ENCODE measurements around the gene PKP2.

PKP2 gene

DNA sequence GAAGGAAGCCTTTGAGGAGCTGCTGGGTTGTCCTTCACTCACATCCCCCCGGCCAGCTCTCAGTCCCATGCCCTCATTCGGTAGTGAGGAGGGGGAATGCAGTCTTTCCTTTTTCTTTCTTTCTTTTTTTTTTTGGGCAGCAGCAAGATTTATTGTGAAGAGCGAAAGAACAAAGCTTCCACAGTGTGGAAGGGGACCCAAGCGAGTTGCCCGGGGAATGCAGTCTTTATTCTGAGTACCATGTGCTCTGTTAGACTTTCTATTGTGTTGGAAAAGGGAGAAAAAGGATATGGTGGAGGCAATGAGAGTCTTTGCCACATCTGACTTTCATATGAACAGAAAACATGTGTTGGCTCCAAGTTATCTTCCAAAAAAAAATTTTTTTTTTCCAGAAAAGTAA, 111.0 kb downstream of the PKP2 start:
- no peak for TF ChIP-seq CEBPB (IDR thresholded peaks at IDR 0.05)
- TF ChIP-seq YY1 (IDR thresholded peaks at IDR 0.05; ENCODE audit: low read depth): no peak
- no peak for TF ChIP-seq EGR1 (IDR thresholded peaks at IDR 0.05)
- no peak for TF ChIP-seq CREB1 (IDR thresholded peaks at IDR 0.05; ENCODE audit: low read depth)
- no peak for TF ChIP-seq ZBTB7A (IDR thresholded peaks at IDR 0.05; ENCODE audit: low read depth)
- no peak for TF ChIP-seq NFIC (IDR thresholded peaks at IDR 0.05)
- no peak for TF ChIP-seq RAD21 (IDR thresholded peaks at IDR 0.05; ENCODE audit: low read depth)
- TF ChIP-seq TEAD4 (IDR thresholded peaks at IDR 0.05): no peak
- TF ChIP-seq FOXM1 (IDR thresholded peaks at IDR 0.05; ENCODE audit: borderline replicate concordance, low read depth): no peak
- no peak for TF ChIP-seq TAF1 (IDR thresholded peaks at IDR 0.05; ENCODE audit: low read depth)
- TF ChIP-seq, protein P1, sequence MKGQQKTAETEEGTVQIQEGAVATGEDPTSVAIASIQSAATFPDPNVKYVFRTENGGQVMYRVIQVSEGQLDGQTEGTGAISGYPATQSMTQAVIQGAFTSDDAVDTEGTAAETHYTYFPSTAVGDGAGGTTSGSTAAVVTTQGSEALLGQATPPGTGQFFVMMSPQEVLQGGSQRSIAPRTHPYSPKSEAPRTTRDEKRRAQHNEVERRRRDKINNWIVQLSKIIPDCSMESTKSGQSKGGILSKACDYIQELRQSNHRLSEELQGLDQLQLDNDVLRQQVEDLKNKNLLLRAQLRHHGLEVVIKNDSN (IDR thresholded peaks at IDR 0.05): no peak
- no peak for TF ChIP-seq EP300 (IDR thresholded peaks at IDR 0.05; ENCODE audit: borderline replicate concordance)
- TF ChIP-seq, protein P2, sequence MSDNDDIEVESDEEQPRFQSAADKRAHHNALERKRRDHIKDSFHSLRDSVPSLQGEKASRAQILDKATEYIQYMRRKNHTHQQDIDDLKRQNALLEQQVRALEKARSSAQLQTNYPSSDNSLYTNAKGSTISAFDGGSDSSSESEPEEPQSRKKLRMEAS (IDR thresholded peaks at IDR 0.05): no peak
- TF ChIP-seq TCF12 (IDR thresholded peaks at IDR 0.05; ENCODE audit: low read depth): no peak
- TF ChIP-seq, protein P3, sequence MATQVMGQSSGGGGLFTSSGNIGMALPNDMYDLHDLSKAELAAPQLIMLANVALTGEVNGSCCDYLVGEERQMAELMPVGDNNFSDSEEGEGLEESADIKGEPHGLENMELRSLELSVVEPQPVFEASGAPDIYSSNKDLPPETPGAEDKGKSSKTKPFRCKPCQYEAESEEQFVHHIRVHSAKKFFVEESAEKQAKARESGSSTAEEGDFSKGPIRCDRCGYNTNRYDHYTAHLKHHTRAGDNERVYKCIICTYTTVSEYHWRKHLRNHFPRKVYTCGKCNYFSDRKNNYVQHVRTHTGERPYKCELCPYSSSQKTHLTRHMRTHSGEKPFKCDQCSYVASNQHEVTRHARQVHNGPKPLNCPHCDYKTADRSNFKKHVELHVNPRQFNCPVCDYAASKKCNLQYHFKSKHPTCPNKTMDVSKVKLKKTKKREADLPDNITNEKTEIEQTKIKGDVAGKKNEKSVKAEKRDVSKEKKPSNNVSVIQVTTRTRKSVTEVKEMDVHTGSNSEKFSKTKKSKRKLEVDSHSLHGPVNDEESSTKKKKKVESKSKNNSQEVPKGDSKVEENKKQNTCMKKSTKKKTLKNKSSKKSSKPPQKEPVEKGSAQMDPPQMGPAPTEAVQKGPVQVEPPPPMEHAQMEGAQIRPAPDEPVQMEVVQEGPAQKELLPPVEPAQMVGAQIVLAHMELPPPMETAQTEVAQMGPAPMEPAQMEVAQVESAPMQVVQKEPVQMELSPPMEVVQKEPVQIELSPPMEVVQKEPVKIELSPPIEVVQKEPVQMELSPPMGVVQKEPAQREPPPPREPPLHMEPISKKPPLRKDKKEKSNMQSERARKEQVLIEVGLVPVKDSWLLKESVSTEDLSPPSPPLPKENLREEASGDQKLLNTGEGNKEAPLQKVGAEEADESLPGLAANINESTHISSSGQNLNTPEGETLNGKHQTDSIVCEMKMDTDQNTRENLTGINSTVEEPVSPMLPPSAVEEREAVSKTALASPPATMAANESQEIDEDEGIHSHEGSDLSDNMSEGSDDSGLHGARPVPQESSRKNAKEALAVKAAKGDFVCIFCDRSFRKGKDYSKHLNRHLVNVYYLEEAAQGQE (IDR thresholded peaks at IDR 0.05; ENCODE audit: low read depth): no peak

DNA sequence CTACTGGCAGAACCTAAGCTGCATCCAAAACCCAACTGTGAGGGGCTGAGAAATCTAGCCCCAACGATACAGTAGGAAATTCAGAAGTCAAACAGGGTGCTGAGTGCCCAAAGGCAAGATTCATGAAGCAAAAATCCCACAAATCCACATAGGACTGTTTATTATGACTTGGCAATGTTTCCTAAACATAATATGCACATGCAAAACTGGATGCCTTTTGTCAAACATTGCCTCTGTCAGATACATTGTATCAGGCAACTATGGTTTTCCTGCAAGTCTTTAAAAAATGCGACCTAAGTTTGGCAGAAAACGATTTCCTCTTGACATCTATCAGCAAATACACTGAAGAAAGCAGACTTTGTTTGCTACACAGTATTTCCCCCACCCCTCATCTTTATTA, 113.5 kb downstream of the PKP2 start:
- TF ChIP-seq, protein P3 (IDR thresholded peaks at IDR 0.05; ENCODE audit: low read depth): no peak
- no peak for TF ChIP-seq CEBPB (IDR thresholded peaks at IDR 0.05)
- no peak for TF ChIP-seq EP300 (IDR thresholded peaks at IDR 0.05; ENCODE audit: borderline replicate concordance)
- no peak for TF ChIP-seq YY1 (IDR thresholded peaks at IDR 0.05; ENCODE audit: low read depth)
- TF ChIP-seq CREB1 (IDR thresholded peaks at IDR 0.05; ENCODE audit: low read depth): no peak
- TF ChIP-seq TEAD4 (IDR thresholded peaks at IDR 0.05): no peak
- no peak for TF ChIP-seq TCF12 (IDR thresholded peaks at IDR 0.05; ENCODE audit: low read depth)
- TF ChIP-seq, protein P2 (IDR thresholded peaks at IDR 0.05): no peak
- TF ChIP-seq, protein P1 (IDR thresholded peaks at IDR 0.05): no peak
- TF ChIP-seq RAD21 (IDR thresholded peaks at IDR 0.05; ENCODE audit: low read depth): no peak
- TF ChIP-seq EGR1 (IDR thresholded peaks at IDR 0.05): no peak
- TF ChIP-seq TAF1 (IDR thresholded peaks at IDR 0.05; ENCODE audit: low read depth): no peak
- no peak for TF ChIP-seq NFIC (IDR thresholded peaks at IDR 0.05)
- no peak for TF ChIP-seq ZBTB7A (IDR thresholded peaks at IDR 0.05; ENCODE audit: low read depth)
- TF ChIP-seq FOXM1 (IDR thresholded peaks at IDR 0.05; ENCODE audit: borderline replicate concordance, low read depth): no peak

DNA sequence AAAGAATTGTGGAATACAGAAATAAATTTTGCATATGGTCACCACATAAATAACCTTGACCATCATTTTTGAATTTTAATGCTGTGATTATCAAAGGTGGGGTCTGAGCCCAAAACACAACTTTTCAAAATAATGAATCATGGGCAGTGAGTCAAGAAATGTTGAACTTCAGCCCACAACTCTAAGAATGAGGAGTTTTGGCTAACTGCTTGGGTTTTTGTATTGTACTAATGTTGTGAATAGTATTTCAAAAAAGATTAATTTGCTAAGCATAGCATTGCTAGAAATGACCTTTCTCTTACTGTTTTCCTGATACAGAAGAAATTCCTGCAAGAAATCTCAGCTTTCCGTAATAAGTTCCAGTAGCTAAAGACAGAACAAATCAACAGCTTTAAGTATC, 116.5 kb downstream of the PKP2 start:
- no peak for TF ChIP-seq FOXM1 (IDR thresholded peaks at IDR 0.05; ENCODE audit: borderline replicate concordance, low read depth)
- TF ChIP-seq EGR1 (IDR thresholded peaks at IDR 0.05): no peak
- TF ChIP-seq, protein P1 (IDR thresholded peaks at IDR 0.05): no peak
- no peak for TF ChIP-seq NFIC (IDR thresholded peaks at IDR 0.05)
- no peak for TF ChIP-seq RAD21 (IDR thresholded peaks at IDR 0.05; ENCODE audit: low read depth)
- TF ChIP-seq, protein P2 (IDR thresholded peaks at IDR 0.05): no peak
- no peak for TF ChIP-seq TEAD4 (IDR thresholded peaks at IDR 0.05)

DNA sequence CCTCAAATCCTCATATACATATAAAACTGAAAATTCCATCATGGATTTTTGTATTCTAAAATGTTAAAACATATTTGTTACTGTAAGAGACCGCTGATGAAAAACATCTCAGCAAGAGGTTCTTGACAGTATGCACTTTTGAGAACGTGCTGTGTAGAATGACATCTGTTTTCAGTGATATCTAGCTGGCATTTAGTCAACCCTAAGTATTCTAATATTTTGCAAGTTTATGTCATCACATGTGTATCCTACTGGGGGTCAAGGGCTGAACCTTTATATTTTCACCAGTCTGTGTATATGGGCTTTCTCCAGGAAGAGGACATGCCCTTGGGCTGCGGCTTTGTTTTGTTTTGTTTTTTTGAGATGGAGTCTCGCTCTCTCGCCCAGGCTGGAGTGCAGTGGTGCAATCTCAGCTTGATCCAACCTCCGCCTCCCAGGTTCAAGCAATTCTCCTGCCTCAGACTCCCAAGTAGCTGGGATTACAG, 118.8 kb downstream of the PKP2 start:
- no peak for TF ChIP-seq EP300 (IDR thresholded peaks at IDR 0.05; ENCODE audit: borderline replicate concordance)
- TF ChIP-seq CEBPB (IDR thresholded peaks at IDR 0.05): no peak

DNA sequence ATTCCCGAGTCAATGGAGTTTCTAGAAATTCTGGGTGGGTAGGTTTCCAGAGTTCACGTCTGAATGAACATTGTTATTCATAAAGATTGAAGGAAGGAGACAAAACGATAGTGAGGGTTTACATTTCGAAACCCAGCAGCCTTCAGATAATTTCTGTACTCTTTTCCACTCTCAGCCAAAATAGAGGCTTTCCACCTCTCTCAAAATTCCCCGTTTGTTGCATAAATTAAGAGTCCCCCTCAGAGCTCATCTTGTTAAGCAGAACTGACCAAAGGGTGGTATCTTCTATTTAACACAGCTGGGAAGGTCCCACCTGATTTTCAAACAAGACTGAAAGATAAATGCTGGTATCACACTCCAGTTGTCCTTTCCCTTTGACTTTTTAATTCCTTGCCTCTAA, 119.4 kb downstream of the PKP2 start:
- TF ChIP-seq TAF1 (IDR thresholded peaks at IDR 0.05; ENCODE audit: low read depth) (no peak), RAD21 (IDR thresholded peaks at IDR 0.05; ENCODE audit: low read depth) (no peak), FOXM1 (IDR thresholded peaks at IDR 0.05; ENCODE audit: borderline replicate concordance, low read depth) (no peak)

DNA sequence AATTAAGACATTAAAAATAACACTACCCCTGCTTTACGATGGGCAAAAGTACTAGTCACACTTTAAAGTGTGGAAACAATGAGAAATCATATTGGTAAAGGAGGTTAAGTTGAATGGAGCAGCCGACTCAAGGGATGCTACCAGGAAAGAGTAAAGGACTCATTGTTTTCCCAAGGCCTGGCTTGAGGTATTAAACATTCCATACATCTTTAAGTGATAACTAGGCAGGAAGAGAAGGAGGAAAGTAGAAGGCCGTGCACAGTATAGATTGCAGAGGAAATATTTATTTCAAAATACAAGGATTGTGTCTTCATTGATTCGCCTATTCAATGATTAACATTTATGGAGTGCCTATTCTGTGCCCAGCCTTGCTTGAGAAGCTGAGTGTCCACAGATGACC, 120.3 kb downstream of the PKP2 start:
- TF ChIP-seq RAD21 (IDR thresholded peaks at IDR 0.05; ENCODE audit: low read depth) (no peak), TAF1 (IDR thresholded peaks at IDR 0.05; ENCODE audit: low read depth) (no peak)

All from Ishikawa (cell line).